Peyer's patch (tissue), 4 donors: ENCODE measurements around the gene MAD1L1. TPM values are rescaled to one million over a fixed set of nuclear protein-coding genes. Genes with fewer than 3 reads are reported as not detected.
"Not testable (repeated sequence)": the region's sequence is repeated elsewhere in the genome, so short reads cannot be mapped to it uniquely, and the experiment has no call there.

Experiments
- DNase-seq, 3 donors: peaks; one replicate each; pipeline ENCODE4 v3.0.0-alpha.2; 2017 to 2019
- H3K27ac ChIP-seq, 4 donors: fragments of 200-600 bp; sonication (generic); one replicate each; pipeline ENCODE4 v1.5.1; 2016 to 2019
- H3K27me3 ChIP-seq, 2 donors: fragments of 200-600 bp; sonication (generic); one replicate each; pipeline ENCODE4 v1.5.1; 2019
- H3K36me3 ChIP-seq, 3 donors: fragments of 200-600 bp; sonication (generic); one replicate each; pipeline ENCODE4 v1.5.1; 2016 to 2019
- H3K4me1 ChIP-seq, 4 donors: fragments of 200-600 bp; sonication (generic); one replicate each; pipeline ENCODE4 v1.5.1; 2016 to 2019
- H3K4me3 ChIP-seq, 4 donors: fragments of 200-600 bp; sonication (generic); 1 replicate in 3 of 4; 2 replicates in 1 of 4; pipeline ENCODE4 v1.5.1; 2016 to 2019; ENCODE audit warnings: mild to moderate bottlenecking in 1 of 4
- H3K9me3 ChIP-seq, 4 donors: fragments of 200-600 bp; sonication (generic); one replicate each; pipeline ENCODE4 v1.5.1; 2016 to 2019; ENCODE audit warnings: mild to moderate bottlenecking in 1 of 4
- POLR2A ChIP-seq, 2 donors: fragments of 450-650 bp; IDR thresholded peaks; one replicate each; pipeline ENCODE4 v1.5.1; 2017; ENCODE audit warnings: antibody characterized with exemption in 2 of 2, mild to moderate bottlenecking in 2 of 2, moderate library complexity in 2 of 2
- total RNA-seq, 4 donors: library from RNA; depleted of rRNA; stranded (reverse); fragments of >200 nt; gene quantifications; one replicate each; pipeline ENCODE4 v1.1.0, GENCODE V29; 2016
- TF ChIP-seq, protein P1 (sequence below), 6 experiments: fragments of 450-650 bp in 4 of 6; fragments of 200-600 bp in 2 of 6; sonication (generic) in 1 of 6; IDR thresholded peaks; one replicate each; pipeline ENCODE4 v1.5.1; 2017 to 2019; ENCODE audit warnings: antibody characterized with exemption in 6 of 6, mild to moderate bottlenecking in 3 of 6, moderate library complexity in 1 of 6

The MAD1L1 gene
- total RNA-seq, 4 donors from 2014 or later = 43.9 to 417 (median 59.1) TPM

GRCh38 chr7:1977059-1977875, 255.5 kb downstream of the MAD1L1 start:
- no peak overlapping the region for H3K27ac ChIP-seq
- no peaks in the 10 kb centered on the region for H3K4me1 ChIP-seq
- TF ChIP-seq, protein P1, sequence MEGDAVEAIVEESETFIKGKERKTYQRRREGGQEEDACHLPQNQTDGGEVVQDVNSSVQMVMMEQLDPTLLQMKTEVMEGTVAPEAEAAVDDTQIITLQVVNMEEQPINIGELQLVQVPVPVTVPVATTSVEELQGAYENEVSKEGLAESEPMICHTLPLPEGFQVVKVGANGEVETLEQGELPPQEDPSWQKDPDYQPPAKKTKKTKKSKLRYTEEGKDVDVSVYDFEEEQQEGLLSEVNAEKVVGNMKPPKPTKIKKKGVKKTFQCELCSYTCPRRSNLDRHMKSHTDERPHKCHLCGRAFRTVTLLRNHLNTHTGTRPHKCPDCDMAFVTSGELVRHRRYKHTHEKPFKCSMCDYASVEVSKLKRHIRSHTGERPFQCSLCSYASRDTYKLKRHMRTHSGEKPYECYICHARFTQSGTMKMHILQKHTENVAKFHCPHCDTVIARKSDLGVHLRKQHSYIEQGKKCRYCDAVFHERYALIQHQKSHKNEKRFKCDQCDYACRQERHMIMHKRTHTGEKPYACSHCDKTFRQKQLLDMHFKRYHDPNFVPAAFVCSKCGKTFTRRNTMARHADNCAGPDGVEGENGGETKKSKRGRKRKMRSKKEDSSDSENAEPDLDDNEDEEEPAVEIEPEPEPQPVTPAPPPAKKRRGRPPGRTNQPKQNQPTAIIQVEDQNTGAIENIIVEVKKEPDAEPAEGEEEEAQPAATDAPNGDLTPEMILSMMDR (IDR thresholded peaks at IDR 0.05) = no peak
- no peak for TF ChIP-seq POLR2A (IDR thresholded peaks at IDR 0.05)
- DNase-seq = no peak
- H3K27me3 ChIP-seq = no peaks in the 10 kb centered on the region
- no peaks in the 10 kb centered on the region for H3K9me3 ChIP-seq
- H3K36me3 ChIP-seq = peaks cover 0 to 5% (median 0%) of the 10 kb centered on the region in 3 donors
- H3K4me3 ChIP-seq = no peak overlapping the region

GRCh38 chr7:1976521-1976920, 256.2 kb downstream of the MAD1L1 start:
- H3K27me3 ChIP-seq, DNase-seq, H3K36me3 ChIP-seq, H3K4me1 ChIP-seq, H3K4me3 ChIP-seq, H3K27ac ChIP-seq, H3K9me3 ChIP-seq: not testable (repeated sequence)

GRCh38 chr7:1975581-1975980, 257.2 kb downstream of the MAD1L1 start:
- H3K4me1 ChIP-seq = no peaks in the 10 kb centered on the region
- H3K27me3 ChIP-seq = no peaks in the 10 kb centered on the region
- no peak for DNase-seq
- H3K27ac ChIP-seq = no peak overlapping the region
- TF ChIP-seq, protein P1 (IDR thresholded peaks at IDR 0.05) = no peak
- TF ChIP-seq POLR2A (IDR thresholded peaks at IDR 0.05) = no peak
- H3K4me3 ChIP-seq = no peak overlapping the region
- H3K9me3 ChIP-seq = no peaks in the 10 kb centered on the region
- H3K36me3 ChIP-seq = peaks cover 0 to 5% (median 0%) of the 10 kb centered on the region in 3 donors

GRCh38 chr7:1975179-1975578, 257.6 kb downstream of the MAD1L1 start:
- peaks cover 0 to 5% (median 0%) of the 10 kb centered on the region in 3 donors for H3K36me3 ChIP-seq
- no peak overlapping the region for H3K4me3 ChIP-seq
- no peaks in the 10 kb centered on the region for H3K4me1 ChIP-seq
- TF ChIP-seq POLR2A (IDR thresholded peaks at IDR 0.05) = no peak
- TF ChIP-seq, protein P1 (IDR thresholded peaks at IDR 0.05) = no peak
- H3K27ac ChIP-seq = no peak overlapping the region
- no peaks in the 10 kb centered on the region for H3K27me3 ChIP-seq
- no peaks in the 10 kb centered on the region for H3K9me3 ChIP-seq
- DNase-seq = peak in 1 of 3 donors; percentile 44

- Histone ChIP-seq H3K4me1 (no peaks in the 10 kb centered on the region), H3K27me3 (no peaks in the 10 kb centered on the region), H3K9me3 (no peaks in the 10 kb centered on the region), H3K27ac (no peak overlapping the region), H3K4me3 (no peak overlapping the region), H3K36me3 (peaks cover 0 to 5% (median 0%) of the 10 kb centered on the region in 3 donors)
- no peak for TF ChIP-seq POLR2A (IDR thresholded peaks at IDR 0.05)
- TF ChIP-seq, protein P1 (IDR thresholded peaks at IDR 0.05) = no peak
- no peak for DNase-seq
These were observed 258.2 kb downstream of the MAD1L1 start for GRCh38 chr7:1974290-1975101.
